SK-N-SH treated with all-trans-retinoic acid at 6 μM for 48 hours (cell line): Measurements from ENCODE around the gene ALK.

Source experiments
- BACH2 ChIP-seq: fragments of 250-450 bp; sonication (Bioruptor Pico); IDR thresholded peaks from 2 replicates; pipeline ENCODE4 v1.9.0; 2021; ENCODE audit warnings: mild to moderate bottlenecking, borderline replicate concordance
- ESRRG ChIP-seq: fragments of 250-450 bp; sonication (Bioruptor Pico); IDR thresholded peaks from 2 replicates; pipeline ENCODE4 v1.6.1; 2021; ENCODE audit warnings: mild to moderate bottlenecking
- PATZ1 ChIP-seq: fragments of 250-450 bp; sonication (Bioruptor Pico); IDR thresholded peaks from 2 replicates; pipeline ENCODE4 v1.8.0; 2020; ENCODE audit warnings: mild to moderate bottlenecking, moderate library complexity, borderline replicate concordance
- RARB ChIP-seq: fragments of 250-450 bp; sonication (Bioruptor Pico); IDR thresholded peaks from 2 replicates; pipeline ENCODE4 v1.8.0; 2021; ENCODE audit warnings: mild to moderate bottlenecking, moderate library complexity
- TCF4 ChIP-seq: fragments of 250-450 bp; sonication (Bioruptor Pico); IDR thresholded peaks from 2 replicates; pipeline ENCODE4 v1.8.0; 2021; ENCODE audit warnings: mild to moderate bottlenecking, moderate library complexity, borderline replicate concordance
- TOX ChIP-seq: fragments of 250-450 bp; sonication (Bioruptor Pico); IDR thresholded peaks from 2 replicates; pipeline ENCODE4 v1.8.0; 2021; ENCODE audit warnings: mild to moderate bottlenecking, moderate library complexity, borderline replicate concordance
- ZC3H10 ChIP-seq: fragments of 250-450 bp; sonication (Bioruptor Pico); IDR thresholded peaks from 2 replicates; pipeline ENCODE4 v1.5.1; 2021; ENCODE audit warnings: mild to moderate bottlenecking, moderate library complexity
- ZFP30 ChIP-seq: fragments of 450-650 bp; formaldehyde crosslinking; IDR thresholded peaks from 2 replicates; pipeline ENCODE4 v1.5.0; 2022; ENCODE audit warnings: mild to moderate bottlenecking, moderate library complexity

DNA sequence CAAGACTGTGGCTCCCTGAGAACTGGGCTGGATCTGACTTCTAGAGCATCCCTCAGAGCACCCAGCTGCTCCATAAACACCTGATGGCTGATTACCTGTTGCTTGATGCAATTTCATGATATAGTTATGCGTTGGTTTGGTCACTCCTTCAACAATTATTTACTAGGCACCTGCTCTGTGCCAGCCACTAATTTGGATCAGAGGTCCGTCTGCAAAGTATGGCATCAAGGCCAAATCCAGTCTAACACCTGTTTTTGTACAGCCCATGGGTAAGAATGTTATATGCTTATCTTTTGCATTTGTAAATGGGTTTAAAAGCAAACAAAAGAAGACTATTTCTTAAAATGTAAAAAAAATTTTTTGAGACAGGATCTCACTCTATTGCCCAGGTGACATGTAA is 348.2 kb downstream of the ALK start:
- no peak for TF ChIP-seq BACH2 (CRISPR knock-in tag)
- TF ChIP-seq ESRRG (CRISPR knock-in tag) = no peak
- no peak for TF ChIP-seq RARB
- no peak for TF ChIP-seq ZFP30
- no peak for TF ChIP-seq PATZ1
- TF ChIP-seq TCF4 = no peak
- no peak for TF ChIP-seq ZC3H10 (CRISPR knock-in tag)
- no peak for TF ChIP-seq TOX (CRISPR knock-in tag)
